GM19240 (cell line): ENCODE measurements around the gene CNGA3.
"Not testable (repeated sequence)": the region's sequence is repeated elsewhere in the genome, so short reads cannot be mapped to it uniquely, and the experiment has no call there.

Experiments
- DNase-seq: peaks from one replicate; pipeline ENCODE4 v3.0.0; 2011; ENCODE audit warnings: low spot score; ENCODE audit not compliant: insufficient read length

The CNGA3 gene

DNA sequence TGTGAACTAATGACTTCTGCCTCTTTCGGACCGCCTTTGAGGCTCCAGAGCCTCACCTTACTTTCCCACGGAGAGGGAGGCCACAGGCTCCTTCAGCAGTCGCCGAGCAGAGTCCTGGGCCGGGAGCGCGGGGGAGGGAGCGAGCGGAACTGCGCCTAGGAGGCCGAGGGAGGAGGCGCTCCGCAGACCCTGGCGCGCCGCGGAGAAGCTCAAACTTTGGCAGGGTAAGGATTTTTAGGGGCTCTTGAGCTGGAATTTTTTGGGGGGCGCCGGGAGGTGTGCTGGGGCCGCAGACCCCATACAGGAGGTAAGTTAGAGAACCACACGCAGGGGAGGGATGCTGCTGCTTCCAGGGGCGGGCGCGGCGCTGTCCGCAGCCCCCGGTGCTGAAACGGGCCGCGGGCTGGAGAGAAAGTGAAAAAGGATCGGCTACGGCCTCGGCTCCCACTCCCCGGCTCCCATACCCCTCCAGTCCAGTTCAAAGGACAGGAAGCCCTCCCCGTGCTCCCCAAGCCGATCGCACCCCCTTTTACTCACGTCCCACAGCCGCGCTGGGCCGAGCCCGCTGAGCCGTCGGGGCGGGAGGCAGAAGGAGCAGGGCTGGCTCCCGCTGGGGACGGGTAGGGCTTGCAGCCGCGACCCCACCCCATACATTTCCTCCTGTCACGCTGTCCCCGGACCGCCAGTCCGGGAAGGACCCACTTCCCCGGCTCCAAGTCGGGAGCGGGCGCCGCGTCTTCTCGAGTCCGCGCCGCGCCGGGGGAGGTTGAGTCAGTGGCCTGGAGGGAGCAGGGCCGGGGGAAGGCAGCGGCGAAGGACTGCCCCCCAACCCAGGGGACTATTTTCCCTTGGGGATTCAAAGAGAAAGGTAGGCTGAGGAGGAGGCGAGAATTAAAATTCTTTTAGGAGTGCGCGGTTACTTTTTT, at the start of gene CNGA3:
Gene CNGA3 (plus strand): TSS at position 146 of the 926 bp plus-strand sequence. CDS start 23,520 bp downstream, outside the sequence.
- DNase-seq = no peak

DNA sequence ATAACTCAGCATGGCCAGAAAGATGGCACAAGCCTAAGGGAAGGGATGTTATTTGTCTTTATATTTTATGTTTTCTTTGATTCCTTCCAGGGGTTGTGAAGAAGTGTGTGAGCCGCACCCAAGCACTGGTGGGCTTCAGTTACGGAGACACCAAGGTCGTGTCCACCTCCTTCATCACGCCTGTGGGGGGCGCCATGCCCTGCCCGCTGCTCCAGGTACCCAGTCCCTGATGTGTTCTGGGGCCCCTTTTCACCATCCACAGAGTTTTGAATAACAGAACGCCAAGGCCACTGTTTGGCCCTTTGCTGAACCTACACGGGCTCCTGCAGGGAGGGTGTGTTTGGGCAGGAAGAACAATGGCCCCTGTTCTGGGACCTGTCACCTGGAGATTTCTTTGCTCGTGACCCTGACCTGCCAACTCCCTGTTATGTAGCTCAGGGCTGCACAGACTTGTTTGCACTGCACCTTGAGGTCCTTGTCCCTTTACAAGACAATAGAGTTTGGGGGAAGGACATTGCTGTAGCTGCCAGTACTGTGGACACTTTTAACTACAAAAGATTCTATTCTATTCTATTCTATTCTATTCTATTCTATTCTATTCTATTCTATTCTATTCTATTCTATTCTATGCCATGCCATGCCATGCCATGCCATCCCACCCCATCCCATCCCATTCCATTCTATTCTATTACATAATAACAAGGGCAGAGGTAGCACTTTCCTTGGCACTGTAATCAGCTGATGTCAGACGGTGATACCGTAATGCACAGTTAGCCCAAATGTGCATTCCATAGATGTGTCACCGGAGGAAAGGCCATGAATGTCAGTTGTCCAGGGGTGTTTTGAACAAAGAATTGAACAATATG, 48.2 kb upstream of the CNGA3 start:
- no peak for DNase-seq

DNA sequence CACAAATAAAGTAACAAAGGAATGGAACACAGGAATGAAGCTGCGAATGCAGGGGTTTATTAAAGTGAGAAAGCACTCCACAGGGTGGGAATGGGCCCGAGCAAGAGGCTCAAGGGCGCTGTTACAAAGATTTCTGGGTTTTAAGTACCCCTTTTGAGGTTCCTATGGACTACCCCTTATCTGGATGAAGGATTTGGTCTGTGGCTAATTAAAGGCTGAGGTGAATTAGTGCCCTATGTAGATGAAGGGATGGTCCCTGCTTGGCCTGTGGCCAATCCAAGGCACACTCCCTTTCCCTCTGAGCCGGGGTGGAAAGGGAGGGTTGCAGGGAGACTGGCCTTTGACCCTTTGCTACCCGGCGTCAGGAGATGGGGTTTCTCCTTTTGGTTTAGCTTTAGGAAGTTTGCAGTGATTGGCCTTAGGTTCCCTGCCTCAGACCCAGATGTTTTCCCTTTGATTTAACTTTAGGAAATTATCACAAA, 47.5 kb upstream of the CNGA3 start:
- DNase-seq = no peak

DNA sequence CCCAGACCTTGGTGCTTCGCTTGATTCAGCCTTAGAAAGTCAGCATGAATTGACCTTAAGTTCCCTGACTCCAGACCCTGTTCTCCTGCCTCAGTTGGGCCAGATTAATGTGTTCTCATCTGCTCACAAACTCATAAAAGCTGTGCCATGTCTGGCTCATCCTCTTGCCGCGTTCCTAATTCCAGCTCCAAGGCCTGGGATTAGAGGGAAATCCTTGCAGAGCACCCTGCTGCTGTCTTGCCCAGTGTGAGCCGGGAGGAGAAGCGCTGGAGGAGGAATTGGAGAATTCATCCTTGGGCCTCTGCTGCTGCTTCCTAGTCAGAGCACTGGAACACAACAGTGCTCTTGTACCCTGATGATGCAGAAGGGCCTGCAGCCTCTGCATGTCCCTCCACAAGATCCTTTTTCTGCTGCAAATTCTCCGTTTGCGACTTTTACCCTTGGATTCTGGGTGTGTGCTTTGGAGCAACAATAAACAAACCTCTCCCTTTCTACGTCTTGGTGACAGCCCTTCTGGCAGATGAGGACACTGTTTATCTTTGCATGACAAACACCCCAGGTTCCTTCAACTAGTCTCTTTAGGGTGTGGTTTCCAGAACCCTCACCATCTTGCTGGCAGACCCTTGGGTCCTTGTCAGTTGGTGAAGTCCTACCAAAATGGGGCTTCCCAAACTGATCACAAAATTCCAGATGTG, 46.9 kb upstream of the CNGA3 start:
- no peak for DNase-seq

DNA sequence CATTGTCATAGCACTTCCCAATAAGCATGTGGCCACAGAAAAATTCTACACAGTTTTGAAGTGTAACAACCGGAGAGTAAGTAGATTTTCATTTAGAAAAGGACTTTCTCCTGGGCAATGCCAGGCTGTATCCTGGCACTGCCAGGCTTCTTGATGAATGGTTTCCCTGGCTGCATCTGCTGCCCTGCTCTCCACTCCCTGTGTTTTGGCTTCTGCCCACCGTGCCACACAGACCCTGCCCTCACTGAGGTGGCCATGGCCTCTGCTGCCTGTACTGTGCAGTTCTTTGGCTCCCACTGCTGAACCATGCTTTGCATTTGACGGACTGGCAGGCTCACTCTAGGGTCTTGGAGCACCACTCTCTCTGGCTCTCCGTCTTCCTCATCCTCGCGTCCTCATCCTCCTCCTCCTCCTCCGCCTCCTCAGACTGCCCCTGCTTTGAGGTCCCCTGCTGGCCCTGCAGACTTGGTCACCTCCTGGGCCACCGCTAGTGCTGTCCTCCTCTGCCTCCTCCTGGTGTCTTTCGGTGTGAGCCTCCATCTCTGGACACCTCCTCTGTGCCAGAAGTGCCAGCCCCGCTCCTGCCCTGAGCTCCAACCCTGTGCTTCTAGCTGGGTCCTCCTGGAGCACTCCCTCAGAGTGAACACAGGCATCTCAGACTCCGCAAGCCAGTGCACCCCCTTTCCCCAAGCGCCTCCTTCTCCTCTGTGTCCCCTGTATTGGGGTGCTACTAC, 45.9 kb upstream of the CNGA3 start:
- DNase-seq = no peak

DNA sequence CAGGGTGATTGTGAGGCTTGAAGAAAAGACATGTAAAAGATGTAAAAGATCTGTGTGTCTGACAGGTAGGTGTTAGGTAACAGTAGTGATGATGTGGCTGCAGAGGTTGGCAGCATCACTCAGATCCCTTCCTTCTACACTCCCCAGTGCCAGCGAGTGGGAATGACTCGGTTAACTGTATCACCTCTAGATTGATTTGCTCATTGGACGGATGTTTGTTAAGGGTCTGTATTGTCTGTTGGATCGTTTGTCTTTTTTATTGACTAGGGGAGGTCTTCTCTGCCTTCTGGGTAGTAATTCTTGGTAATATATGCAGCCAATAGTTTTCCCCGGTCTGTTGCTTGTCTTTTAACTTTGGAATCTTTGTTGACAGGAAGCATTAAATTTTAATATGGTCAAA, 44.8 kb upstream of the CNGA3 start:
- no peak for DNase-seq

DNA sequence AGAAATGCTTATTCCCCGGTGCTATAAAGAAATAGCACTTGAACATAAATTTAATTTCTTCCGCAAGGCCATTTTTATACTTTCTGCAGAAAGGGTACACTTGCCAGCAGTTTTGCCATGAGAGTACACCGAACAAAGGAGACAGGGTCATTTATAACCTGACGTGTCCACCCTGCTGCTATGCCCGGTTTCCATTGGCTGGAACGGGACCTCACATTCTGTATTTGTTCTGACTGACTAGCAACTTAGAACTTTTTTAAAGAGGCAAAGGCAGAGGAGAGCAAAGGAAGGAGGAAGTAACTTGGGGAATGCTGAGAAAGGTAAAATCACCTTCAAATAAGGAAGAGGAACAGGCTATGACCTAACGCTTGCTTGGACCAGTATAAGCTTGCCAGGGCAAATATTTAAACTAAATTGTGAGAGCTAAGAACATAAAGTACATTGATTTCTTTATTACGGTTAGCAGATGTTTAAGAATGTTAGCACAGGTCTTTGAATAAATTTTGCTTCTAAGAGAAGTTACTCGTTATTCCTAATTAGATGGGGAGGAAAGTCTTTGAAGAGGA, 39.0 kb upstream of the CNGA3 start:
- DNase-seq = not testable (repeated sequence)

DNA sequence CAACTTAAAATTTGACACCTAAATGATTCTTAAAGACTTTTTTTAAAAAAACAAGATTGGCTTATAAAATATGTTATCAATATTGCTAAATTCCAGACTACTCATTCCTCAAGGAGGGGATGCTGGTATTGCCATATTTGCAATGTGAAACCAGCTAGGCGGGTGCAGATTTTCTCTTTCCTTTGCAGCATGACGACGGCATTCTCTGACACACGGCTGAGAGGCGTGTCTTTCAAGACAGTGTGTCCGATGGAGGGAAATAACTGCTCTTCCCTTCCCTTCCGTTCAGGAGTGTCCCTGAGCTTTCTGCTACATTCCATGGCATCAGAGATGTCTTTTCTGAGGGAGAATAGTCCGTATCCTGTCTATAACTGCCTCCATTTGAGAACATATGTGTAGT, 38.2 kb upstream of the CNGA3 start:
- no peak for DNase-seq

DNA sequence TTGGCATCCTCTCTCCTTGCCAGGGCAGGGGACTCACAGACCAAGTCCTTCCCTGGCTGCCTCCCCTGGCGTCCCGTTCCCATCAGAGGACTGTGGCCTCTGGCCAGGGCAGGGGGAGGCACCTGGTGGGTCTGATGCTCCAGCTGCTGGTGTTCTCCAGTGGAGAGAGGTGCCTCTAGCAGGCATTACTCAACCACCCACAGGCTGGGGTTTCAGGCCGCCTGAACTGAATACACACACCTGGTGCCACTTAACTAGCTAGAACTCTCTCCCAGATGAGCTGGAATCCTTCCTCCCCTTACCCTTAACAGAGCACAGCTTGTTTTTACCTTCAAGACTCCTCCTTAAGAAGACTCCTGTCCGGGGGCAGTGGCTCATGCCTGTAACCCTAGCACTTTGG, 37.7 kb upstream of the CNGA3 start:
- DNase-seq = no peak

DNA sequence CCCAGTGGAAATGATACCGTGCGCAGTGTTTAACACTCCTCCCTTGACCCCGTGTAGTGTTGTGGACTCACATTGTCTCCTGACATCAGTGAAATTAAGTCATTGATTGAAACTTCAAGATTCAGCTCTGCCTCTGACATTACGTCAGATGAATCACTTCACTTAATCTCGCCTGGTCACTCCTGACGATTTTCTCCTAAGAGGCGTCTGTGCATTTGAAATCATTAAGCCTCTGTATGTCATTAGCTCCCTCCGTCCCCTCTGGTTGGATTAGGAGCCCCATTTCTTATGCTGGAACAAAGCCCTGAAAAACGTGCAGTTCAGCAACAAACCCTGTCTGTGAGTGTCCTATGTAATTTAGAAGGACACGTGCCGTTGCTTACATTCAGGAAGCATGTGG, 36.7 kb upstream of the CNGA3 start:
- DNase-seq = no peak

DNA sequence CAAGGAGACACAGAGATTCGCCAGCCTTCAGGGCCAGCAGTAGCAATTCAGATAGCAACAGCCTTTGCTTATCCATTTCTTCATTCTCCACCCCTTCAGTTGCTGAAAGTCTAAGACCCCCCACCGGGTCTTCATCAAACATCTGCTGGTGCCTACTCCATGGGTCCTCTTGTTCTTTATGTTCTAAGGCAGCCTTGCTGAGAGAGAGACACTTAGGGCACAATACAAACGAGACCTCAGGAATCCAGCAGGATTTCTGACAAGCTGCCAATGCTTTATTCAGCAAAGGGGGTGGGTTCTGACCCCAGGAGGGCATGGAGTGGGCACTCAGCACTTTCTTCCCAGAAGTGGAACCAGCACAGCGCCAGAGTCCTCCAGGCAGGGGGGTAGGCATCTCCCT, 36.2 kb upstream of the CNGA3 start:
- DNase-seq = no peak

DNA sequence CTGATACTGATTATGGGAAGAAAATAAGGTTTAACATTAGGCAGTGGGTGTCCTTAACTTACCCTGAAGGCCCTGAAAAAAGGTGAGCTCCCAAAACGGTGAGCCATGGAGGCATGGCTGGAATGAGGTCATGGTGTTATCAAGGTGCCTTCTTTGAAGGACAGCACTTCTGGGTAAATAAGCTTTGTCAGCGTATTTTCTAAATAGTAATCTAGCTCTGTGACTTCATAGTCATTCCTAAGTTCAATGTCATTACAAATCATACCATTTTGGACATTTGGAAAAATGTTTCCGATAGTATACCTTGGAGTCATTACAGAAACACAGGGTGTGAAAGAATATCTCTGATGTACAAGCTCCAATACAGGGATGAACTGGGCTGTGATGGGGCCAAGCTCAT, 35.2 kb upstream of the CNGA3 start:
- DNase-seq = no peak

DNA sequence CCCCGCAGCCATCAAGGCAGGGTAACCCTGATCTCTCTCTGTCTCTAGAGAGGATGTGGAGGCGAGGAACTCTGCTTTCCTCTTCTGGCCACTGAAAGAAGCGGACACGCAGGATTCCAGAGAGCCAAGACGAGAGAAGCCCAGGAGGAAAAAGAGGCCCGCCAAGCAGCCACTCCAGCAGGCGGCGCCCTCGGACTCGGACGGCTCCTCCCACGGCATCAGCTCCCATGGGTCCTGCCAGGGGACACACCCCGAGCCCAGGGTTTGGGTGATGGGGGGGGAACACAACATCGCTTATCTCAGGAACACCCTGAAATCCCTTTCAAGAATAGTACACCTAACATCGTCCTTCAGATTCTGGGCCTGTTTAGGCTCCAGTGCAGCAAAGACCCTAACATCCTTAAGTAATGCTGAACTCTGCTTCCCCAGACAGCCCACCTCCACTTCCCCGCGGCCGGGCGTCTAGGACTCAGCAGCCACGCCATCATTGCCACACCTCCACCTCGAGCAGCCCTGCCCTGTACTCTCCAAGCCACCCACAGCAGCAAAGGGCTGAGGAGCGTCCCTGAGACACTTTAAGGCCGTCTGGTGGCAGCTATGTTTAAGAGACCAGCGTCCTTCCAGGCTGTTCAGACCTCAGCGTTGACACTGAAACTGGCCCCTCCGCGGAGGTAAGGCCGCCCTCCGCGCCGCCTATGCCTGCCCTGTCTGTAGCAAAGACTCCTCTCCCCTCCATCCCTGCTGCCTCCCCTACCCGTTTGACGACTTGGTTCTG, 34.3 kb upstream of the CNGA3 start:
- no peak for DNase-seq

DNA sequence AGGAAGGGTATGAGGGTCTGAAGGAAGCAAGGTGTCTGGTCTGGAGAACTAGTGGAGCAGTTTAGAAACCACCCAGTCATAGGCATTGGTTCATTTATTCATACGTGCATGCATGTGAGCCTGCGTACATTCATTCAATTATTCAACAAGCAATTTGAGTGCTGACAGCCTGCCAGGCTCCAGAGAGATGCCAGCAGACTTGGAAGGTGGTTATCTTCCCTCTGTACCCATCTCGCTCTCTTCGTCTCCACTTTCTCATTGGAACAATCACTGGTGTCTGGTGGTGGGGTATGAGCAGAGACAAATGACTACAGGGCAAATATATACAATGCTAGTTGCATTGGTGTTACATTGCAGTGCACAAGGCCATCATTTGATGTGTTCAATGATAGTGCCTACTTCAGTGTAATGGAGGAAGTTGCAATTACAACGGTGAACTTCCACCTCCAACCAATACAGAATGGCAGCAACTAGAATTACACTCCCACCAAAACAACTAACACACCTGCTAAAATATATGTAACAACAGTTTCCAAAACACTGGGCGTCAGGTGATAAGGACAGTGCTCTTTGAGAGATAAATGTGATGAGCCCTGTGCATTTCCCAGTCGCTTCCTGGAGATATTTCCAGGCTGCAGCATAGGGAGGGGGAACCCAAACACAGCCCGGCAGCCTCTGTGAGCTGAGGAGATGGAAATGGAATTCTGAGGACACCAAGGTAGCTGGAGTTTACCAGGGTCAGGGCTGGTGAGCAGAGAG, 32.6 kb upstream of the CNGA3 start:
- no peak for DNase-seq

DNA sequence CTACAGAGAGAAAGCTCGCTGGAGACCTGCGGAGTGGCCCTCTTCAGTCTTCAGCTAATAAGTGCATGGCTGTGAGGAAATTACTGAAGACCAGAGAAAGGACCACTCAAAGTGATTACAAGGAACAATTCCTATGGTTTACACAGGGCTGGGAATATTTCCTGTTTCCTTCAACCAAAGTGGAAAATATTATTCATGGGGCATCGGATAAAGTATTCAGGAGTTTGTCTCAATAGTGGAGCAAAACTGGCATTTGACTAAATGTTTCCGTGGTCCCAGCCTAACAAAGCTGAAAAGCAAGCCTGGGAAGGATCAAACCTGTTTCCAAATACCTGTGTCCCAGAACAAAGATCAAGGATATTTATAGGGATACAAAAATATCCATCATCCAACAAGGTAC, 32.0 kb upstream of the CNGA3 start:
- DNase-seq = no peak

DNA sequence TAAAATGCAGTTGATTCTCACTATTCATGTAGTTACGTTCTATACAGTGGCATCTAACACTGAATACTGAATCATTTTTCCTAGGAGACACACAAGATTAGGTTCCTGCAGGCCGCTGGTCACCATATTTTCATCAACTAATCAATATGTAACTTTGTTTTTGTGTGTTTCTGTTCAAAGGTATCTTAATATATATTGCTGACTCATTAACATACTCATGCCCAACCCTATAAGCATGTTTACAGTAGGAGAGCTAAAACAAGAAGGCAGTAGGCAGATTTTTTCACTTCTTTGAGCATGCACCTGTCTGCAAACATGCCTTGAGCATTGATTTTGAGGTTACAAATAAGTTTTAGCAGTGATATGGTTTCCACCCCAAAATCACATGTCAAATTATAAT, 30.3 kb upstream of the CNGA3 start:
- no peak for DNase-seq

DNA sequence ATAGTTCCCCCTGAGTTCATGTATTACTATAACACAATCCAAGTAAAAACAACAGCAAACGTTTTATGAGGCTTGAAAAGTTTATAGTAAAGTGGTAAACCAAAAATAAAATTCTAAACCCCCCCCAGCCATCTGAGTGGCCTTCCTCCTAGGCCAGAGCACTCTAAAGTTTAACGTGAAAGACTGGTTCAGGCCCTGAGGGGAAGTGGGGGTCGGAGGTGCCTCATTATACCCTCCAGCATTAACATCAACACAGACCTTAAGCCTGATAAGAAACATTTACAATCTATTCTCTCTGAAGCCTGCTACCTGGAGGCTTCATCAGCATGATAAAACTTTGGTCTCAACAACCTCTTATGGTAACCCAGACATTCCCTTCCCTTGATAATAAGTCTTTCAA, 29.0 kb upstream of the CNGA3 start:
- DNase-seq = no peak

DNA sequence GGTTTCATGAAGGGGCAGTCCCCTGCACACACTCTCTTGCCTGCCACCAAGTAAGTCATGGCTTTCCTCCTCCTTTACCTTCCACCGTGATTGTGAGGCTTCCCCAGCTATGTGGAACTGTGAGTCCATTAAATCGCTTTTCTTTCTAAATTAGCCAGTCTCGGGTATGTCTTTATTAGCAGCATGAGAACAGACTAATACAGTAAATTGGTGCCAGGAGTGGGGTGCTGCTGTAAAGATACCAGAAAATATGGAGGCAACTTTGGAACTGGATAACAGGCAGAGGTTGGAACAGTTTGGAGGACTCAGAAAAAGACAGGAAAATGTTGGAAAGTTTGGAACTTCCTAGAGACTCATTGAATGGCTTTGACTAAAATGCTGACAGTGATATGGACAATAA, 26.1 kb upstream of the CNGA3 start:
- not testable (repeated sequence) for DNase-seq

DNA sequence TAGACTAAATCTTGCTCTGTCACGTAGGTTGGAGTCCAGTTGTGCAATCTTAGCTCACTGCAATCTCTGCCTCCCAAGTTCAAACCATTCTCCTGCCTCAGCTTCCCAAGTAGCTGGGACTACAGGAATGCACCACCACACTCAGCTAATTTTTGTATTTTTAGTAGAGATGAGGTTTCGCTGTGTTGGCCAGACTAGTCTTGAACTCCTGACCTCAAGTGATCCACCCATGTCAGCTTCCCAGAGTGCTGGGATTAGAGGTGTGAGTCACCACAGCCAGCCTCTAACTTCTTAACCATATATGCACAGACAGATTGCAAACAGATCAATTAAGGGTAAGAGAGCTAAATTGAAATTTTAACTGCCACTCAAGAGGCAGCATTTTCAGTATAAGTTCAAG, 22.1 kb upstream of the CNGA3 start:
- no peak for DNase-seq
